PFSK-1 (cell line): ENCODE measurements around the gene GPAT3.

Source experiments
- FOXP2 ChIP-seq: optimal IDR thresholded peaks from 2 replicates; pipeline ENCODE3; 2011; ENCODE audit warnings: borderline replicate concordance, control low read depth, inconsistent platforms; ENCODE audit not compliant: insufficient read depth; ENCODE audit errors: extremely low read length, extremely low read depth
- POLR2AphosphoS5 ChIP-seq: IDR thresholded peaks from 2 replicates; pipeline ENCODE4 v1.6.1; 2012; ENCODE audit warnings: low read depth, mild to moderate bottlenecking, control low read depth, low read length, moderate library complexity
- SIN3A ChIP-seq: IDR thresholded peaks from 2 replicates; pipeline ENCODE4 v1.6.1; 2012; ENCODE audit warnings: mild to moderate bottlenecking, low read length, moderate library complexity, borderline replicate concordance; ENCODE audit not compliant: insufficient read depth
- TAF1 ChIP-seq: IDR thresholded peaks from 2 replicates; pipeline ENCODE4 v1.6.1; 2012; ENCODE audit warnings: low read length, control low read depth, borderline replicate concordance; ENCODE audit not compliant: insufficient read depth
- TF ChIP-seq, protein P1 (sequence below), 2 experiments: IDR thresholded peaks; 2 replicates each; pipeline versions ENCODE4 v1.6.1 to v1.8.0; 2011 to 2012; ENCODE audit warnings: low read depth in 2 of 2, low read length in 2 of 2, control low read depth in 1 of 2, inconsistent platforms in 1 of 2, mild to moderate bottlenecking in 1 of 2, moderate library complexity in 1 of 2; ENCODE audit not compliant: insufficient read depth in 1 of 2

The GPAT3 gene

DNA sequence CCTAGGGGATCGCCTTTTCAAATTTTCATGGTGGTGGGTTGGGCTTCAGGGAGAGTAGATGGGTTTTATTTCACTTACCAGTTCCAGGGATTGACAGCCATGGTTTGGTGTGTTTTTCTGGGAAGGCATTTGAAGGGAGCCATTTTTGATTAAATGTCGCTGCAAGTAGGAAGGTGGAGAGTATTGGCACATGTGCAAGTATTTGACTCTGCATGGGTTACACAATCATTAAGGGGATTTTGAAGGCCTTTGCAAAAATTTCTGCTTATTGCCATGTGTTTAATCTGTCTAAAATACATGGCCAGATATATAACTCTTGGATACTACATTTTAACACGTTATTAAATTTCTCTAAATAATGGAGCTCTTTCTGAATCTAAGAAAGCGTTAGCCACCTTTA lies 55.1 kb downstream of the GPAT3 start:
- TF ChIP-seq FOXP2 (no peak), TAF1 (no peak), POLR2AphosphoS5 (no peak), SIN3A (no peak)
- TF ChIP-seq, protein P1, sequence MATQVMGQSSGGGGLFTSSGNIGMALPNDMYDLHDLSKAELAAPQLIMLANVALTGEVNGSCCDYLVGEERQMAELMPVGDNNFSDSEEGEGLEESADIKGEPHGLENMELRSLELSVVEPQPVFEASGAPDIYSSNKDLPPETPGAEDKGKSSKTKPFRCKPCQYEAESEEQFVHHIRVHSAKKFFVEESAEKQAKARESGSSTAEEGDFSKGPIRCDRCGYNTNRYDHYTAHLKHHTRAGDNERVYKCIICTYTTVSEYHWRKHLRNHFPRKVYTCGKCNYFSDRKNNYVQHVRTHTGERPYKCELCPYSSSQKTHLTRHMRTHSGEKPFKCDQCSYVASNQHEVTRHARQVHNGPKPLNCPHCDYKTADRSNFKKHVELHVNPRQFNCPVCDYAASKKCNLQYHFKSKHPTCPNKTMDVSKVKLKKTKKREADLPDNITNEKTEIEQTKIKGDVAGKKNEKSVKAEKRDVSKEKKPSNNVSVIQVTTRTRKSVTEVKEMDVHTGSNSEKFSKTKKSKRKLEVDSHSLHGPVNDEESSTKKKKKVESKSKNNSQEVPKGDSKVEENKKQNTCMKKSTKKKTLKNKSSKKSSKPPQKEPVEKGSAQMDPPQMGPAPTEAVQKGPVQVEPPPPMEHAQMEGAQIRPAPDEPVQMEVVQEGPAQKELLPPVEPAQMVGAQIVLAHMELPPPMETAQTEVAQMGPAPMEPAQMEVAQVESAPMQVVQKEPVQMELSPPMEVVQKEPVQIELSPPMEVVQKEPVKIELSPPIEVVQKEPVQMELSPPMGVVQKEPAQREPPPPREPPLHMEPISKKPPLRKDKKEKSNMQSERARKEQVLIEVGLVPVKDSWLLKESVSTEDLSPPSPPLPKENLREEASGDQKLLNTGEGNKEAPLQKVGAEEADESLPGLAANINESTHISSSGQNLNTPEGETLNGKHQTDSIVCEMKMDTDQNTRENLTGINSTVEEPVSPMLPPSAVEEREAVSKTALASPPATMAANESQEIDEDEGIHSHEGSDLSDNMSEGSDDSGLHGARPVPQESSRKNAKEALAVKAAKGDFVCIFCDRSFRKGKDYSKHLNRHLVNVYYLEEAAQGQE (IDR thresholded peaks at IDR 0.05; ENCODE audit: insufficient read depth in 1 of 2, low read depth in 2 of 2, low read length in 2 of 2), result no peak

DNA sequence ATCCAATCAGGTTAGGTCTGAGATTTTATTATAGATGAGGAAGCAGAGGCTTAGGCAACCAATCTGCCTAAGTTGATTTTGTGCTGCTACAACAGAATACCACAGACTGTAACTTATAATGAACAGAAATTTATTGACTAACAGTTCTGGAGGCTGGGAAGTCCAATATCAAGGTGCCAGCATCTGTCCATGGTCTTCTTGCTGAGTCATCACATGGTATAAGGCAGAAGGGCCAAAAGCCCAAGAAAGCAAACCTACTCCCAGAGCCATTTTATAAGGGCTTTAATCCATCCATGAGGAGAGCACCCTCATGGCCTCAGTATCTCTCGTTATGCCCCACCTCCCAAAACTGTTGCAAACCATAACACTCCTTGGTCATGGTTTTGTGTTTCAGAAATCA lies 55.8 kb downstream of the GPAT3 start:
- TF ChIP-seq SIN3A (no peak), POLR2AphosphoS5 (no peak), FOXP2 (no peak), TAF1 (no peak)
- TF ChIP-seq, protein P1 (IDR thresholded peaks at IDR 0.05; ENCODE audit: insufficient read depth in 1 of 2, low read depth in 2 of 2, low read length in 2 of 2), result no peak

DNA sequence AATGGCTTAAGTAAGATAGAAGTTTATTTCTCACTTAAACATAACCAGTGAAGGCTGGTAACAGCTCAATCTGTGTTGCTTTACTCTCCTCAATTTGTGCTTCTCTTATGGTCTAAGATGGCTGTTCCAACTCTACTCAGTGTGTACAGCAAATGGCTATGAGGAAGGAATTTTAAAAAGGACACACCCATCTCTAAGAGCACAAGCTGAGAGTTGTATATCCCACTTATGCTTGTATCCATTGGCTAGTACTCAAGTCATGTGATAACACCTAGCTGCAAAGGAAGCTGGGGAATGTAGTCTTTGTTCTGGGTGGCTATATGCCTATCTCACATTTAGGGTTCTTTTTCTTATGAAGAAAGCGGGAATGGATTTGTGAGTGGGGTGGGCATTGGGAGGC lies 63.3 kb downstream of the GPAT3 start:
- no peak for TF ChIP-seq SIN3A
- no peak for TF ChIP-seq FOXP2
- TF ChIP-seq TAF1, result no peak
- TF ChIP-seq, protein P1 (IDR thresholded peaks at IDR 0.05; ENCODE audit: insufficient read depth in 1 of 2, low read depth in 2 of 2, low read length in 2 of 2), result no peak
- no peak for TF ChIP-seq POLR2AphosphoS5

DNA sequence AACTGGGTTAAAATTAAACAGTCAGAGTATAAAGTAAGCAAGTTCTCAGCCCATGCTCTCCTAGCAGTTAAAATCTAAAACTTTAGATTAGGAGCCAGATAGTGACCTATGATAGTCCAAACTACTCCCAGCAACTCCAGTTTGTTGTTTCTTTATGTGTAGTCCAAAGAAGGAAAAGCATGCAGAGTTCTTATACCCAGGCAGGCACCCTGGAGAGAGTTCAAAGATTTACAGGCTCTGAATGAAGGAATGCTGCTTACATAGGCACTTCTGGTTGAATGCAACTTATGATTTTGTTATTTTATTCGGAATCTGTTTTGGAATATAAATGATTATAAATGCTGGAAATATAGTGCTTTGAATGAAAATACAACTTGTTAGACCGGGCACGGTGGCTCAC lies 67.2 kb downstream of the GPAT3 start:
- TF ChIP-seq, protein P1 (IDR thresholded peaks at IDR 0.05; ENCODE audit: insufficient read depth in 1 of 2, low read depth in 2 of 2, low read length in 2 of 2), result no peak
- no peak for TF ChIP-seq FOXP2
- no peak for TF ChIP-seq TAF1
- TF ChIP-seq POLR2AphosphoS5, result no peak

DNA sequence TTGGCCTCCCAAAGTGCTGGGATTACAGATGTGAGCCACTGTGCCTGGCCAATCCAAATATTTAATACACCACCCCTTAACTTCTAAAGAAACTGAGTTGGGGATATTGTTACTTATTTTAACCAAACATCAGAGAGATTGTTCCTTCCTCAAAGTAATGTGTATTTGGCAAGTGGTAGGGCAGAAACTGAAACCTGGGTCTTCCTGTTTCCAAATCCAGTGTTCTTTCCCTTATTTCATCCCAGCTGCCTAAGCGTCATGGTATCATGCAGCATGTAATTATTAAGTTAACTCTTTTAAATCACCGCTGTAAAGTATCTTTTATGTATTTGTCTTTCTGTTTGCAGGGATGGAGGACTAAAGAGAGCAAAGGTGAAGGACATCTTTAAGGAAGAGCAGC lies 68.4 kb downstream of the GPAT3 start:
- TF ChIP-seq, protein P1 (IDR thresholded peaks at IDR 0.05; ENCODE audit: insufficient read depth in 1 of 2, low read depth in 2 of 2, low read length in 2 of 2), result no peak
- no peak for TF ChIP-seq TAF1
- no peak for TF ChIP-seq POLR2AphosphoS5
- no peak for TF ChIP-seq SIN3A
- no peak for TF ChIP-seq FOXP2
